ENCODE measurements around the gene SDCBP2. TPM values are rescaled to one million over a fixed set of nuclear protein-coding genes. Genes with fewer than 3 reads are reported as not detected.

Gene SDCBP2
- total and polyA plus RNA-seq, 2 of the 13 experiments (the other 11 are each of a cell fraction or from before 2014, with no cell fraction given): 1.2 to 2.4 TPM

DNA sequence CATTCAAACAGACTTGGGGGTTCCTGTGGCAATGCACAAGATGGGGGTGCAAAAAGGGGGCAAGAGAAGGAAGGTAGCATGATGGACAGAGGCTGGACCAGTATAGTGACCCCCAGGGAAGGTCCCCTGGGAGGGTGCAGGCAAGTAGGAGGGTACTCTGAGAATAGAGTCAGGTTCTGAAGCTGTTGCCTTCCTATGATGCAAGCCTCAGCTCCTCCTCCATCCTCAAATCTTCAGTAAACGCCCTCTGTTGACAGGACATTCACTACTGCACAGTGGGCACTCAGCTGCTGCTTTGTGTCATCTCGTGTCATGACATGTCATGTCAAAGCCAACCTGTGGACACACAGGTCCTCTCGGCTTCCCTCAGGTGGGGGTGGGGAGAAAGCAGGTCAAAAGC is 5.8 kb upstream of the SDCBP2 start (continued):
- TF ChIP-seq ZNF142 (CRISPR knock-in tag; IDR thresholded peaks at IDR 0.05): no peak
- TF ChIP-seq, protein P1, sequence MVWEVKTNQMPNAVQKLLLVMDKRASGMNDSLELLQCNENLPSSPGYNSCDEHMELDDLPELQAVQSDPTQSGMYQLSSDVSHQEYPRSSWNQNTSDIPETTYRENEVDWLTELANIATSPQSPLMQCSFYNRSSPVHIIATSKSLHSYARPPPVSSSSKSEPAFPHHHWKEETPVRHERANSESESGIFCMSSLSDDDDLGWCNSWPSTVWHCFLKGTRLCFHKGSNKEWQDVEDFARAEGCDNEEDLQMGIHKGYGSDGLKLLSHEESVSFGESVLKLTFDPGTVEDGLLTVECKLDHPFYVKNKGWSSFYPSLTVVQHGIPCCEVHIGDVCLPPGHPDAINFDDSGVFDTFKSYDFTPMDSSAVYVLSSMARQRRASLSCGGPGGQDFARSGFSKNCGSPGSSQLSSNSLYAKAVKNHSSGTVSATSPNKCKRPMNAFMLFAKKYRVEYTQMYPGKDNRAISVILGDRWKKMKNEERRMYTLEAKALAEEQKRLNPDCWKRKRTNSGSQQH (CRISPR knock-in tag; IDR thresholded peaks at IDR 0.05; ENCODE audit: low read depth): no peak
- TF ChIP-seq CBX2 (IDR thresholded peaks at IDR 0.05; ENCODE audit: low read depth, low read length): no peak
- TF ChIP-seq CBX2 (CRISPR knock-in tag; IDR thresholded peaks at IDR 0.05; ENCODE audit: low read depth): no peak
- no peak for TF ChIP-seq ZNF644 (CRISPR knock-in tag; IDR thresholded peaks at IDR 0.05; ENCODE audit: low read depth)
- no peak for TF ChIP-seq NCOA5 (CRISPR knock-in tag; IDR thresholded peaks at IDR 0.05)
- no peak for TF ChIP-seq ZNF800 (CRISPR knock-in tag; IDR thresholded peaks at IDR 0.05)
- 0 out of 2 replicates have a peak, but pooled peaks have one; percentile 31 for TF ChIP-seq SP4 (CRISPR knock-in tag; IDR thresholded peaks at IDR 0.05)
- TF ChIP-seq, protein P2, sequence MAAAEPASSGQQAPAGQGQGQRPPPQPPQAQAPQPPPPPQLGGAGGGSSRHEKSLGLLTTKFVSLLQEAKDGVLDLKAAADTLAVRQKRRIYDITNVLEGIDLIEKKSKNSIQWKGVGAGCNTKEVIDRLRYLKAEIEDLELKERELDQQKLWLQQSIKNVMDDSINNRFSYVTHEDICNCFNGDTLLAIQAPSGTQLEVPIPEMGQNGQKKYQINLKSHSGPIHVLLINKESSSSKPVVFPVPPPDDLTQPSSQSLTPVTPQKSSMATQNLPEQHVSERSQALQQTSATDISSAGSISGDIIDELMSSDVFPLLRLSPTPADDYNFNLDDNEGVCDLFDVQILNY (CRISPR knock-in tag; conservative IDR thresholded peaks at IDR 0.05): no peak
- TF ChIP-seq TGIF2 (CRISPR knock-in tag; IDR thresholded peaks at IDR 0.05): peak; percentile 85
- TF ChIP-seq ZNF34 (CRISPR knock-in tag; IDR thresholded peaks at IDR 0.05; ENCODE audit: borderline replicate concordance): no peak
- TF ChIP-seq POLR2AphosphoS5 (IDR thresholded peaks at IDR 0.05; ENCODE audit: low read depth, low read length): no peak
- TF ChIP-seq POLR2A (IDR thresholded peaks at IDR 0.05; ENCODE audit: insufficient read depth in 1 of 2, low read depth in 2 of 2, low read length in 2 of 2): 0 out of 4 replicates have a peak, but pooled peaks of 1 of the 2 experiments have one; percentile 28
- TF ChIP-seq, protein P3, sequence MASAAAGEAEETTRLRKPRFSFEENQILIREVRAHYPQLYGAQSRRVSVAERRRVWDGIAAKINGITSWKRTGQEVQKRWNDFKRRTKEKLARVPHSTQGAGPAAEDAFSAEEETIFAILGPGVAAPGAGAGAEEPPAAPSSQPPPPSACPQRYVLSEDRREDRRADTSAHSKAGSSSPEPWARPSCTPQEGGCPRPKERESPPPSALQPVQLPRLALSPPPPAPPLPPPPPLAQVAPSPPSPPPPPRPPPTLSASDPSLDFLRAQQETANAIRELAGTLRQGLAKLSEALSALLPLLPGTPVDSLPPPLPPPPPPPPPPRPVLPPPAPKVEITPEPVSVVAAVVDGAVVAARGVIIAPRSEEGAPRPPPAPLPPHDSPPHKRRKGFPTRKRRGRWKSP (CRISPR knock-in tag; IDR thresholded peaks at IDR 0.05): no peak
- TF ChIP-seq ATF3 (CRISPR knock-in tag; IDR thresholded peaks at IDR 0.05): peak; percentile 20; the same call in 1 of the 2 replicates
- TF ChIP-seq, protein P4, sequence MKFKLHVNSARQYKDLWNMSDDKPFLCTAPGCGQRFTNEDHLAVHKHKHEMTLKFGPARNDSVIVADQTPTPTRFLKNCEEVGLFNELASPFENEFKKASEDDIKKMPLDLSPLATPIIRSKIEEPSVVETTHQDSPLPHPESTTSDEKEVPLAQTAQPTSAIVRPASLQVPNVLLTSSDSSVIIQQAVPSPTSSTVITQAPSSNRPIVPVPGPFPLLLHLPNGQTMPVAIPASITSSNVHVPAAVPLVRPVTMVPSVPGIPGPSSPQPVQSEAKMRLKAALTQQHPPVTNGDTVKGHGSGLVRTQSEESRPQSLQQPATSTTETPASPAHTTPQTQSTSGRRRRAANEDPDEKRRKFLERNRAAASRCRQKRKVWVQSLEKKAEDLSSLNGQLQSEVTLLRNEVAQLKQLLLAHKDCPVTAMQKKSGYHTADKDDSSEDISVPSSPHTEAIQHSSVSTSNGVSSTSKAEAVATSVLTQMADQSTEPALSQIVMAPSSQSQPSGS (CRISPR knock-in tag; IDR thresholded peaks at IDR 0.05): peak; percentile 14; the same call in 1 of the 2 replicates
- TF ChIP-seq ZMAT3 (CRISPR knock-in tag; conservative IDR thresholded peaks at IDR 0.05): no peak
- 0 out of 2 replicates have a peak, but pooled peaks have one; percentile 26 for TF ChIP-seq FOXC1 (CRISPR knock-in tag; IDR thresholded peaks at IDR 0.05; ENCODE audit: borderline replicate concordance)
